ENCODE data around the gene FLT1.

The FLT1 gene

DNA sequence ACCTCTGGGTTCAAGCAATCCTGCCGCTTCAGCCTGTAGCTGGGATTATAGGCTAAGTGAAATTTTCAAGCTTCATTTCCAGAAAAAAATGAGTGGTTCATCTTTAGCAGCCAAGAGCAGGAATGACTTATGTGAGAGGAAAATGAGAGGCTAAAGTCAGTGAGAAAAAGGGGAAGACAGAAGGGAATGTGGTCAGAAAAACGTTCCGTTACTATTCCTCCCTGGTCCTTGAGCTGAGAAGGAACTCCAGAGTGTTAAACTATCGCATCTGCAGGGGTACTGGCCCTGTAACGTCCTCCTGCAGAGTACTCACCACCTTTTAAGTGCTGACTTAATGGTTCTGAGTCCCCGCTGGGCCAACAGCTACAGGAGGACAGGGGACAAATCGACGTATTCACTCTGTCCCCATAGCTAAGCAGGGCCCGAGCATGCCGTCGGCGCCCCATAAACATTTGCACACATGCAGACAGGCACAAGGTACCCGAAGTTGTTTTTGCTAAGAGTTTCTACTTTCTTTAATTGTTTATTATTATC lies 88.1 kb downstream of the FLT1 start:
- no peak for DNase-seq (ENCODE audit: low read depth in 1 of 2, low spot score in 1 of 2)
- Histone ChIP-seq H3K27ac (replicated peaks) (no peak overlapping the region), H3K4me3 (replicated peaks; ENCODE audit: insufficient read depth, low read length) (no peak overlapping the region), H3K27me3 (ENCODE audit: insufficient read depth, poor library complexity, severe bottlenecking) (no peaks in the 10 kb centered on the region)
- TF ChIP-seq, protein P1, sequence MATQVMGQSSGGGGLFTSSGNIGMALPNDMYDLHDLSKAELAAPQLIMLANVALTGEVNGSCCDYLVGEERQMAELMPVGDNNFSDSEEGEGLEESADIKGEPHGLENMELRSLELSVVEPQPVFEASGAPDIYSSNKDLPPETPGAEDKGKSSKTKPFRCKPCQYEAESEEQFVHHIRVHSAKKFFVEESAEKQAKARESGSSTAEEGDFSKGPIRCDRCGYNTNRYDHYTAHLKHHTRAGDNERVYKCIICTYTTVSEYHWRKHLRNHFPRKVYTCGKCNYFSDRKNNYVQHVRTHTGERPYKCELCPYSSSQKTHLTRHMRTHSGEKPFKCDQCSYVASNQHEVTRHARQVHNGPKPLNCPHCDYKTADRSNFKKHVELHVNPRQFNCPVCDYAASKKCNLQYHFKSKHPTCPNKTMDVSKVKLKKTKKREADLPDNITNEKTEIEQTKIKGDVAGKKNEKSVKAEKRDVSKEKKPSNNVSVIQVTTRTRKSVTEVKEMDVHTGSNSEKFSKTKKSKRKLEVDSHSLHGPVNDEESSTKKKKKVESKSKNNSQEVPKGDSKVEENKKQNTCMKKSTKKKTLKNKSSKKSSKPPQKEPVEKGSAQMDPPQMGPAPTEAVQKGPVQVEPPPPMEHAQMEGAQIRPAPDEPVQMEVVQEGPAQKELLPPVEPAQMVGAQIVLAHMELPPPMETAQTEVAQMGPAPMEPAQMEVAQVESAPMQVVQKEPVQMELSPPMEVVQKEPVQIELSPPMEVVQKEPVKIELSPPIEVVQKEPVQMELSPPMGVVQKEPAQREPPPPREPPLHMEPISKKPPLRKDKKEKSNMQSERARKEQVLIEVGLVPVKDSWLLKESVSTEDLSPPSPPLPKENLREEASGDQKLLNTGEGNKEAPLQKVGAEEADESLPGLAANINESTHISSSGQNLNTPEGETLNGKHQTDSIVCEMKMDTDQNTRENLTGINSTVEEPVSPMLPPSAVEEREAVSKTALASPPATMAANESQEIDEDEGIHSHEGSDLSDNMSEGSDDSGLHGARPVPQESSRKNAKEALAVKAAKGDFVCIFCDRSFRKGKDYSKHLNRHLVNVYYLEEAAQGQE (IDR thresholded peaks at IDR 0.05; ENCODE audit: insufficient replicate concordance, low read depth), result no peak
- TF ChIP-seq SPI1 (IDR thresholded peaks at IDR 0.05; ENCODE audit: borderline replicate concordance, low read depth), result peak; percentile 63; the same call in 1 of the 2 replicates
- no peak for TF ChIP-seq POLR2AphosphoS5 (IDR thresholded peaks at IDR 0.05; ENCODE audit: low read depth)

DNA sequence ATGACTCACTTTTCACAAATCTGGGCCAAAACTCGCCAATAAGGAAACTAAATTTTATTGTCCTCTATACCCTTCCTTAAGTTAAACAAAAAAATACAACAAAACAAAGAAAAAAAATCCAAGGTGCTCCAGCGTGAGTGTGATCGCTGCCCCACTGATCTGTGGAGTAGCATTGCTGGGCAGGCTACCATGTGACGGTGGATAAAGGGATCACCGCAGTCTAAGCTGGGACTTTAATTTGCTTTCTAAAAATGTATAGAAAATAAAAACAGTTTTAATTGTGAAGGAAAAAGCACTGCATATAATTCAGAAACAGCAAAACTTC lies 92.9 kb downstream of the FLT1 start:
- H3K27ac ChIP-seq (replicated peaks), result no peak overlapping the region
- TF ChIP-seq POLR2AphosphoS5 (IDR thresholded peaks at IDR 0.05; ENCODE audit: low read depth) (no peak), GABPA (IDR thresholded peaks at IDR 0.05; ENCODE audit: low read depth) (no peak), SPI1 (IDR thresholded peaks at IDR 0.05; ENCODE audit: borderline replicate concordance, low read depth) (no peak)
- TF ChIP-seq, protein P1 (IDR thresholded peaks at IDR 0.05; ENCODE audit: insufficient replicate concordance, low read depth), result no peak
- TF ChIP-seq, protein P2, sequence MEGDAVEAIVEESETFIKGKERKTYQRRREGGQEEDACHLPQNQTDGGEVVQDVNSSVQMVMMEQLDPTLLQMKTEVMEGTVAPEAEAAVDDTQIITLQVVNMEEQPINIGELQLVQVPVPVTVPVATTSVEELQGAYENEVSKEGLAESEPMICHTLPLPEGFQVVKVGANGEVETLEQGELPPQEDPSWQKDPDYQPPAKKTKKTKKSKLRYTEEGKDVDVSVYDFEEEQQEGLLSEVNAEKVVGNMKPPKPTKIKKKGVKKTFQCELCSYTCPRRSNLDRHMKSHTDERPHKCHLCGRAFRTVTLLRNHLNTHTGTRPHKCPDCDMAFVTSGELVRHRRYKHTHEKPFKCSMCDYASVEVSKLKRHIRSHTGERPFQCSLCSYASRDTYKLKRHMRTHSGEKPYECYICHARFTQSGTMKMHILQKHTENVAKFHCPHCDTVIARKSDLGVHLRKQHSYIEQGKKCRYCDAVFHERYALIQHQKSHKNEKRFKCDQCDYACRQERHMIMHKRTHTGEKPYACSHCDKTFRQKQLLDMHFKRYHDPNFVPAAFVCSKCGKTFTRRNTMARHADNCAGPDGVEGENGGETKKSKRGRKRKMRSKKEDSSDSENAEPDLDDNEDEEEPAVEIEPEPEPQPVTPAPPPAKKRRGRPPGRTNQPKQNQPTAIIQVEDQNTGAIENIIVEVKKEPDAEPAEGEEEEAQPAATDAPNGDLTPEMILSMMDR (IDR thresholded peaks at IDR 0.05; ENCODE audit: insufficient read depth, low read length), result no peak
- no peak overlapping the region for H3K4me3 ChIP-seq (replicated peaks; ENCODE audit: insufficient read depth, low read length)
- no peak for DNase-seq (ENCODE audit: low read depth in 1 of 2, low spot score in 1 of 2)
- peaks cover 2% of the 10 kb centered on the region for H3K27me3 ChIP-seq (ENCODE audit: insufficient read depth, poor library complexity, severe bottlenecking)

DNA sequence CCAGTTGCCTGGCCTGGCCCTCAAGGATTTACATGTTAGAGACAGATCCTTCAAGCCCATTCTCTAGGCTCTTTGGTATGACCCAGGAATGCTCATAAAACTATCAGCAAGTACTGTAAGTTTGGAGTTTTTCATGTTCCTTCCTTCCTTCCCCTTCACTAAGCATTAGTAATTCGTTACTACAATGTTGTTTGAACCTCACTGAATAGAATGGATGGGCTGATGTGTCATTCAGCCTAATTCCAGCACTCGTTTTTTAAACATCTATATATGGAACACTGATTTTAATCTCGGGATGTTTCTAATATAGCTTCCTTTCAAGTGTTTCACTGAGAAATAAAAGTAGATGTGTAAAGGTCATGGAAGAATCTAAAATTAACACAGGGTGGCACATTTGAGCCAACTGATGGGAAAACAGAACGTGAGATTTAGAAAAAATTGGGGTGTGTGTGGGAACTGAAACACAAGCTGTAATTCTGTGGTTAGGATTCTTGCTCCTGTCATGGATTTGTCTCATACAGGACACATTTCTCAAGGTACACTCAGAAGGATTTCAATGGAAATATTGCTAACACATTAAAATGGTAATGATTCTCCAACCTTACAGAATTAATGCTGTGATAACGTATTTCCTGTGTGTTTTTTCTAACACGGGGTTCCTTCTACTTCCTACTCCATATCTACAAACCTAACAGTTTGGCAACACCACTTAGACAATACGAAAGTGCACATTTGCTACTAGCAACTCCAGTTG lies 93.4 kb downstream of the FLT1 start:
- Histone ChIP-seq H3K4me3 (replicated peaks; ENCODE audit: insufficient read depth, low read length) (no peak overlapping the region), H3K27ac (replicated peaks) (no peak overlapping the region), H3K27me3 (ENCODE audit: insufficient read depth, poor library complexity, severe bottlenecking) (peaks cover 2% of the 10 kb centered on the region)
- no peak for TF ChIP-seq GABPA (IDR thresholded peaks at IDR 0.05; ENCODE audit: low read depth)
- TF ChIP-seq, protein P2 (IDR thresholded peaks at IDR 0.05; ENCODE audit: insufficient read depth, low read length), result no peak
- peak in 1 of 2 experiments; percentile 50 for DNase-seq (ENCODE audit: low read depth in 1 of 2, low spot score in 1 of 2)

DNA sequence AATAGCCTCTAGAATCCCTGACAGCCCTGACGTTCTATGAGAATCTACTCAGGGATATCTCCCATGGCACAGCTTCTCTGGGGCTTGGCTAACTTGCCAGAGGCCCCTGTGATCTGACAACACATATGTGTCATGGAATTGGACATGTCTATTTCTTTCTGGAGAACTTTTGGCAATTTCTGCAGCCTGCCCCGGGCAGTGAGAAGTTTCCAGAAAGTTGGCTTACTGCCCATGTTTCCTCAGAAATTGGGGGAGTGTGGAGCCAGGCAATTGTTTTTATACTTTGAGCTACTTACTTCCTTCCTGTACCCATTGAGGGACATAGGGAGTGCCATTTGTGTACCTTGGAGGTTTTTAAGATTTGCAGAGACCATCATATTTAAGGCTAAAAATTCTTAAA lies 98.9 kb downstream of the FLT1 start:
- TF ChIP-seq, protein P1 (IDR thresholded peaks at IDR 0.05; ENCODE audit: insufficient replicate concordance, low read depth), result no peak
- TF ChIP-seq GABPA (IDR thresholded peaks at IDR 0.05; ENCODE audit: low read depth), result no peak
- no peak for TF ChIP-seq SPI1 (IDR thresholded peaks at IDR 0.05; ENCODE audit: borderline replicate concordance, low read depth)
- TF ChIP-seq, protein P2 (IDR thresholded peaks at IDR 0.05; ENCODE audit: insufficient read depth, low read length), result no peak
- TF ChIP-seq POLR2AphosphoS5 (IDR thresholded peaks at IDR 0.05; ENCODE audit: low read depth), result no peak
- no peak for DNase-seq (ENCODE audit: low read depth in 1 of 2, low spot score in 1 of 2)
- Histone ChIP-seq H3K27ac (replicated peaks) (no peak overlapping the region), H3K4me3 (replicated peaks; ENCODE audit: insufficient read depth, low read length) (no peak overlapping the region), H3K27me3 (ENCODE audit: insufficient read depth, poor library complexity, severe bottlenecking) (peaks cover 2% of the 10 kb centered on the region)

Measured in HL-60 (cell line).